AG04450 (cell line): Measurements from ENCODE around the gene KATNAL1. TPM values are rescaled to one million over a fixed set of nuclear protein-coding genes. Genes with fewer than 3 reads are reported as not detected.

Experiments
- CTCF ChIA-PET: fragments of 300-600, 350-600 bp; formaldehyde crosslinking; extraction: SDS; loops from one replicate; lab custom pipeline; 2022; ENCODE audit warnings: antibody characterized with exemption, inconsistent platforms; lab: Charles Lee
- POLR2A ChIA-PET: fragments of 350-600 bp; formaldehyde crosslinking; extraction: SDS; loops from one replicate; lab custom pipeline; 2021; ENCODE audit warnings: antibody characterized with exemption, inconsistent platforms; lab: Yijun Ruan, JAX
- DNase-seq: peaks from one replicate; pipeline ENCODE4 v3.0.0-alpha.2; 2011; ENCODE audit warnings: low read depth, low spot score
- H3K27ac ChIP-seq: one replicate; pipeline ENCODE4 v1.5.1; 2012; ENCODE audit warnings: low read depth, low read length, control low read depth
- H3K27me3 ChIP-seq: one replicate; pipeline ENCODE4 v1.6.0; 2012; ENCODE audit warnings: low read length; ENCODE audit not compliant: control insufficient read depth, insufficient read depth
- H3K4me3 ChIP-seq: 2 replicates; pipeline ENCODE4 v1.5.1; 2011; ENCODE audit warnings: mild to moderate bottlenecking, low read depth, low read length, control low read depth
- H3K9me3 ChIP-seq: 2 replicates; pipeline ENCODE4 v1.5.1; 2012; ENCODE audit warnings: low read length; ENCODE audit not compliant: control insufficient read depth, insufficient read depth
- CTCF ChIP-seq: IDR thresholded peaks from 2 replicates; pipeline ENCODE4 v1.5.1; 2011; ENCODE audit warnings: low read depth, low read length, control low read depth, inconsistent platforms
- polyA plus RNA-seq: library from polyadenylated mRNA; depleted of rRNA; stranded (reverse); fragments of >200 nt; gene quantifications from 2 replicates; pipeline ENCODE4 v1.2.3, GENCODE V29; 2011

The KATNAL1 gene
- polyA plus RNA-seq, 1 experiment, result 12.6 TPM

- DNase-seq, result no peak
- peaks cover 12% of the 10 kb centered on the region for H3K27me3 ChIP-seq
- no peak overlapping the region for H3K4me3 ChIP-seq
- no peaks in the 10 kb centered on the region; the same call in 1 of the 2 replicates for H3K9me3 ChIP-seq
- TF ChIP-seq CTCF, result no peak
- ChIA-PET POLR2A (interaction anchor here (0.9 kb wide), 1 partner anchor 14 kb away, joined by 3 read pairs; no protein-coding TSS in a partner anchor), CTCF (interaction anchor here (0.8 to 4.5 kb wide), 2 partner anchors 24 to 449 kb away, joined by 3 to 70 read pairs; no protein-coding TSS in a partner anchor)
- no peak overlapping the region for H3K27ac ChIP-seq
These were observed 150.3 kb downstream of the KATNAL1 start for GRCh38 chr13:30156826-30157615.

DNA sequence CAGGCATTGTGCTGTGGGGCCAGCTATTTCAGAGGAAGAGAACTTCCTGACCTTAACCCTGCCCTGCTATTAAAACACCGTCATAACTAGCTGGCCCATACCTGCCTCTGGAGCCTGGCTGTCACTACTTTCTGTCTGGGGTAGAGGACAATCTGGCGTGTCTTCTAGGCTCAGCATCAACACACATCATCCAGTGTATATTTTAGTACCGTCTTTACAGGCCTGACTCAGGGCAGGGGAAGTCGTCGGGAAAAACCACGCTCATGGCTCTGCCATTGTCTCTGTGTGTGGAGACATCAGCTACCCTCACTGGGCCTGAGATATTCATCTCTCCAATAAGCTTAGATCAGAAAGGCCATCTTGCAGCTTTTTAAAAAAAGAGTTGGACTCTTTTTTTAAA, 151.1 kb downstream of the KATNAL1 start:
- no peaks in the 10 kb centered on the region; the same call in 1 of the 2 replicates for H3K9me3 ChIP-seq
- peaks cover 12% of the 10 kb centered on the region for H3K27me3 ChIP-seq
- no peak overlapping the region for H3K27ac ChIP-seq
- H3K4me3 ChIP-seq, result no peak overlapping the region
- ChIA-PET CTCF (interaction anchor here (0.8 to 4.5 kb wide), 2 partner anchors 24 to 448 kb away, joined by 3 to 70 read pairs; no protein-coding TSS in a partner anchor), POLR2A (no interaction called here)
- DNase-seq, result no peak
- TF ChIP-seq CTCF, result no peak

DNA sequence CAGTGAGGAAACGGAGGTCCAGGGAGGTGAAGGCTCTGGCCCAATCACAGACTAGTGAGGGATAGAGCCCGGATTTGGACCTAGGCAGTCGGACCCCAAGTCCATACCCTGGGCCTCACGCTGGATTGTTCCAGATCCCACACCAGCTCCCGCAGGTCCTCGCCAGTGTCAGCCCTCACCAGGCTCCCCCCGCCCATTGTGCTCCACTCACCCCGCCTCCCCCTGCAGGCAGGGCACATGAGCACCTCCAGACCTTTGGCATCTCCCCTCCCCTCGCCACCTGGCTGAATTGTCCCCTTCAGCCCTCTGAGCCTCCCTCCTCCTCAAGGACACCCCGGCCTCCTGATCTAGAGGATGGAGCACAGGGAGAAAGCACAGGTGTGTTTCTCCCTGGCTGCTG, 152.4 kb downstream of the KATNAL1 start:
- H3K4me3 ChIP-seq, result no peak overlapping the region

GRCh38 chr13:30154531-30154930, 152.8 kb downstream of the KATNAL1 start:
- Histone ChIP-seq H3K4me3 (no peak overlapping the region), H3K9me3 (no peaks in the 10 kb centered on the region; the same call in 1 of the 2 replicates), H3K27me3 (peaks cover 18% of the 10 kb centered on the region), H3K27ac (no peak overlapping the region)
- ChIA-PET POLR2A (interaction anchor here (0.8 kb wide), 1 partner anchor 241 kb away, joined by 3 read pairs; no protein-coding TSS in a partner anchor), CTCF (interaction anchor here (1.5 kb wide), 1 partner anchor 22 kb away, joined by 3 read pairs; no protein-coding TSS in a partner anchor)
- no peak for TF ChIP-seq CTCF
- no peak for DNase-seq

More for the DNA sequence above, 152.4 kb downstream of the KATNAL1 start:
- H3K27ac ChIP-seq, result no peak overlapping the region
- ChIA-PET POLR2A (no interaction called here), CTCF (interaction anchor here (1.5 kb wide), 1 partner anchor 23 kb away, joined by 3 read pairs; no protein-coding TSS in a partner anchor)
- H3K27me3 ChIP-seq, result peaks cover 18% of the 10 kb centered on the region
- no peaks in the 10 kb centered on the region; the same call in 1 of the 2 replicates for H3K9me3 ChIP-seq
- no peak for DNase-seq
- TF ChIP-seq CTCF, result no peak
